Measurements from ENCODE around the gene TRHDE.

TRHDE gene

DNA sequence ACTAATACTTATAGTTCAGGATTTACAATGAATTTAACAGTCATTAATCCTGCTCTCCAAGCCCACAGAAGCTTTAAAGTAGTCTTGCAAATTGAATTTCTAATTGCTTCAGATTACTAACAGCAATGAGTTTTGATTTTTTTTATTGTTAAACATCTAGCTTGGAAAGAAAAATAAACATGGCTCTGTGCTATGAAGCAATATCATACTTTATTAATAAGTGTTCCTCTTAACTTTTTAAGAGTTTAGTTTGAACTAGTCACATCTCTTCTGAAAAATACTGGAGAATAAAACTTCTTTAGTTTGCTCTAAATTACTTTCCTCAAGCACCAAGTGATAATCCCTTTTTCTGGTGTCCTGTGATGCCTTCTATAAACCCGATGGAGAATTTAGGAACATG is 250.2 kb downstream of the TRHDE start:
- DNase-seq, result no peak

DNA sequence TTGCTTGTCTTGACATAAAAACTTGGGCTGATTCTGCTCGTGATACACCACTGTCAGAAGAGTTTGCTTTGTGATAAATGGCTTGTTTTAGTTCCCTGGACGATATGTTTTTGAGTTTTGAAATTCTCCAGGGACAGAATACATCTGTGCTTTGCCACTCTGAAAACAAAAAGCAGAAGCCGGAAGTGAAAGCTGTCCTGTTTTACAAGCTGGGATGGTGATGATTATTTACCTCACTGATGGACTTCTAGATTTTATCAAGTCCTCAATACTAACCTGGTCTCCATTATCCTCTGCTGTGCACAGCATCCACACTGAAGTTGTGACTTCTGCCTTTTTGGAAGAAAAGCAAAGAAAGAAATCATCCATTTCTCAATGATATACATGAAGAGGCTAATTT is 251.6 kb downstream of the TRHDE start:
- no peak for DNase-seq

DNA sequence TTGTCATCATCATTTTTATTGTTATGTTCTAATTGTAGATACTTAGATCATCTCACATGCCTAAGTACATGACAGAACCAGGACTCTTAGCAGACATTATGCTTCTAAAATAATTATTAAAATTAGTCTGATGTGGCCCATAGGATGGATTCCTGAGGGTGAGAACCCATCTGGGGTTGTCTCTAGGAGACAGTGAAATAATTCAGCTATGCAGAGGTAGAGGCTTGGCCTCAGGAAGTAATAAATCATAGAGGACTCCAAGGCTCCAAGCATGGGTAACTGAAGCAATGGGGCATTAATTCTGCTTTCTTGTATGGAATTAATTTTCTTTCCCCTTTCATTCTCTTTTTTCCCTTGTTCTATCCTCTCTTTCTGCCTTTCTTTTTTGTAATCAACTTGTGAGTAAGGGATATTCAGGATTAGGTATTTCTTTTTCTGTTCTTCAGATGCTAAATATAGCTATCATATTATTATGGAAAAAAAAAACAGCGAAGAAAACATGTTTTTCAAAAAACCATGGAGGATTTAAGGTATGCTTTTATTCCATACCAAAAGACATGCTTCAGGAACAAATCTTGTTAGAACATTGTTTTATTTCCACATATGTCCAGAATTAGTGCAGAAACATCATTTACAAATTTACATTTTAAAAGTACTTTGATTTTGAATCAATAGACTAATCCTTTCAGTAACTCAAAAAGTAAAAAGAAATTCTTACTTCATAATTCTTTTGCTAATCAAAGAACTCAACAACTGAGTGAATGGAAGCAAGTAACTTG is 263.2 kb downstream of the TRHDE start:
- DNase-seq, result no peak

DNA sequence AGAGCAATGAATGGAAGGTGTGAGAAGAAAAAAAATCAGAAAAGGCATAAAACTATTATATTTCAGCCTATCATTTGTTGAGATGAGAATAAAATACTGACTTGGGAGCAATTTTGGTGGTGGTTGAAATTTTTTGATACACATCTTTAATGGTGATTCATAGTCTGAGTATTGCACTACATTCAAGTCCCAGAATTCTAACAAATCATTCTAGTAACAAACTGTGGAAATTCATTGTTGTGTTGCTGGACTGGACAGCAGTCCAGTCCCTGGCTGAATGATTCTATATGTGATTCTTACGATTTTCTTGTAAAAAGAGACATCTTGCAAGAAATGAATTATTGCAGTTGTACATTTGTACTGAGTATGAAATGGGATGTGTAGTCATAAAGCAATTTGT is 268.6 kb downstream of the TRHDE start:
- DNase-seq, result no peak

DNA sequence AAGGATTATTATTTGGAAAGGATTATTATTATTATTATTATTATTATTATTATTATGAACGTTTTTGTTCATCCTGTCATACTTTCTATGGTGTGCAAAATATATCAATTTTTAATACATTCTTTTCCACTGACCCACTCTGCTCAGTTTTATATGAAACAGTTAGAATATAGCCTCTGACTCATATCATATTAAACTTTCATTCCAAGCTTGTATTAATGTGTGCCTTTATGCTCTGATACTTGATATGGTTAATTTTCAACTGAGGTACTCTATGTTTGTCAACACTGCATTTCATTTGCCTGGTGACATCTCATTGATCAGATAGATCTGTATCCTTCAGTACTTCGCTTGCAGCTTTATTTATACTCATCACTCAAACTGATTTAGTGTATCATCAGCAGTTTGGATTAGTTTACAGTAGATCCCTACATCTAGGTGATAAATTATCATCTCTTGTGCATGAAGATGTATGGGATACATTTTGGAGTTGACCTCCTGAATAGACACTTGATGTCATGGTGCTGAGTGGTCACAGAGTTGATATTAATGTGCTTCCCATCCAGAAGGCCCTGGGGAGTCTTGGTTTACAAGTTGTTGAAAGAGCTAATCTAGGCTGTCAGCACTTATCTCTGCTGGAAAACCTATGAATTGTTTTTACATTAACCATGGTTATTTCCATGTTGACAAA is 271.8 kb downstream of the TRHDE start:
- no peak for DNase-seq

DNA sequence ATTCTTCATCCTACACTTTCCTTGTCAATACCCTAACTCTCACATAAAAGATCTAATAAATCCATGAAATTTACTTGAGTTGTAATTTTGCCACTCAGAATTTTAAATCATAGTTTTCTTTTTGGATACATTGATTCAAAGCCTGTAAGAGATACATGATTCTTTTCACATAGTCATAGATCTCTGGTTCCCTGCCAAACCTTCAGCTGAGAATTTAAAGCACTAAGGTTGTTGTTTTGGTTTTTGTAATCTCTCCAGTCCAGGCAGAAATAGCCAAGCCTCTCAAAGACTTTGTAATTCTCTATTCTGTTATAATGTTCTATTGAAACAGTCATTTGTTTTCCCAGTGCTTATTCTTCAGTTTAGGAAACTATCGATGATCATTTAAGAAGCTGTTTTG is 273.9 kb downstream of the TRHDE start:
- no peak for DNase-seq

DNA sequence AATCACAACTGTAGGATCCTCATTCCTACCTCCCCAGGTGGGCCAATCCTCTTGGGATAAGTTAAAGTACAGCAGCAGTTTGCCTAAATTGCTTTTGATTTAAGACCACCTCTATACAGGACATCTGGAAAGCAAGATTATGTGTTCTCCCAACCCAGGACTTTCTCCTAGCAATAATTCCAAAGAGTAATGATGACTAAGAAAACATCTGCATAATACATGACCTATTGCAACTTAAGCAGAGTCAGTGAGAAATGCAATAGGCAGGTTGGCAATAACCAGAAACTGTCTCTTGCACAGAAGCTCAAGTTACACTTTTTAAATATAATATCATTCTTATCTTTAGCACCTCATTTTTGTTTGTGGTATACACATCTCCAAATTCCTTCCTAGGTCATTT is 275.4 kb downstream of the TRHDE start:
- DNase-seq, result no peak

DNA sequence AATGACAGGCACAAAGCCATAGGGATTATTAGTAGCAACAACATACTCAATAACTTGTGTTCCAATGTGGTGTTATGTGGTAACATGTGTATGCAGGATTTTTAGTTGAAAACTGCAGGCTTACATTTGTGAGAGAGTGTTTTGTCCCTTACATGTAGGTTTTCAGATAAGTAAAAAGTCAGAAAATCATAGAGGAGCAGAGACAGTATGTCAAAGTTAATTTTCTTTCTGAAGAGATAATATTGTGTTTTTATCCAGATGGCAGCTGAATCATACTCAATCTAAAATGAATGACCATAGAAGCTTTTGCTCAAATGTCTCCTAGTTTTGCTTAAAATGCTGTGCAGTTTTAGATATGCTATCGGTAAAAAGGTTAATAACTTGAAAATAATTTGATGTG is 277.0 kb downstream of the TRHDE start:
- DNase-seq, result no peak

DNA sequence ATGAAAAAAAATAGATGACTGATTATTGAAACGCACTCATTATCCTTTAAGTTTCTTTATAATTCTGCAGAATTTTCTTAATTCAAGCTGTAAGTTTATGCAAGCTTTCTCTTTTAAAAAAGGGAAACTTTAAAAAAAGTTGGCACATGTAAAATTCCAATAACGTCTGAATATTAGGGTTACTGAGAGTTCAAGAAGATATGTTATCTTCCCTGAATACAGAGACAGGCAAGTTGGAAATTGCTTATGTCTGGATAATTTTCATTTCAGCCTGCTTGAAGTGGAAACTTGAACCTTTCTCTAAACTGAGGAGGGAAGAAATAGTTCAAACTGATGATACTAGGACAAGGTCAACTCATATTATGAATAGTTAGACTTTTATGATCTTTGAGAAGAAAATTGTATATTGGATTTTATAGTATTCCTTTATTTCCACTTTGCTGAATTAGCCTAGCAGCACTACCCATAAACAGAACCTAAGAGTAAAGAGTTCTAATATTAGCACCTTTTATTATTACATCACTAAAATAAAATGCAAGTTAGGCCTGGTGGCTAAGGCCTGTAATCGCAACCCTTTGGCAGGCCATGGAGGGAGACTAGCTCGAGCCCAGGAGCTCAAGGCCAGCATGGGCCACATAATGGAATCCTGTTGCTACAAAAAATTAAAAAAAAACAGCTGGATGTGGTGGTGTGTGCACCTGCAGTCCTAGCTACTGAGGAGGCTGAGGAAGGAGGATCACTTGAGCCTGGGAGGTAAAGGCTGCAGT is 288.0 kb downstream of the TRHDE start:
- no peak for DNase-seq

DNA sequence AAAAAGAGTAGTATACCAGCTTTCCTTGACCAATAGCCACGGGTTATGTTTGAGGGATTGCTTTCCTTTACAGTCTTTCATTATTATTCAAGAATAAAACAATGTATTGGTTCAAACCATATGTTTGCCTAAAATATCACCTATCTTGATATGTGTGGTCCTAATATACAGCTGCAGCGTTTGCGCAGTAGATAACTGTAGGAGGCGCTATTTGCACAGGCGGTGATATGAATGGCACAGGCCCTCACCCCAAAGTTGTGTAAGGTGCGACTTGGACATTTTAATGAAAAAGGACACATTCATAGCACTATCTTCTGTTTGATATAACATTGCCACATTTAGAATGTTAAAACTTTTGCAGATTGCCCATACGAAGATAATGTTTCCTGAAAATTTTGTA is 298.4 kb downstream of the TRHDE start:
- DNase-seq, result no peak

DNA sequence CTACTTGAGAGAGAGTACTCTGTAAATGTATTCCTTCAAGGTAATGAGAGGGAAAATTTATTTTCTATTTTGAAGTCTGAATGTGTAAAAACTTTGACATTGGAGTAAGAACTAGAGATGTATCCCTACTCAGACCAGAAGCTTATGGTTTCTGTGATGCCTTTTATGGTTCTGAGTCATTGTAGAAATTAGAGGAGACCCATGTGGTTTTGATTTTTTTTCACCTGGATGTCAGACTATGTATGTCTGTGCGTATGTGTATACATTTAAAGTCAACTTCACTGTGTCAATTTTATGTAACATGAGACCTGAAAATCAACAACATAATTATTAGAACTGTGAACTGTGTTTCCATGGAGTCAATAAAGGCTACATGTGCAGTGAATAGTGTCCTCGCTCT is 302.0 kb downstream of the TRHDE start:
- DNase-seq, result no peak

DNA sequence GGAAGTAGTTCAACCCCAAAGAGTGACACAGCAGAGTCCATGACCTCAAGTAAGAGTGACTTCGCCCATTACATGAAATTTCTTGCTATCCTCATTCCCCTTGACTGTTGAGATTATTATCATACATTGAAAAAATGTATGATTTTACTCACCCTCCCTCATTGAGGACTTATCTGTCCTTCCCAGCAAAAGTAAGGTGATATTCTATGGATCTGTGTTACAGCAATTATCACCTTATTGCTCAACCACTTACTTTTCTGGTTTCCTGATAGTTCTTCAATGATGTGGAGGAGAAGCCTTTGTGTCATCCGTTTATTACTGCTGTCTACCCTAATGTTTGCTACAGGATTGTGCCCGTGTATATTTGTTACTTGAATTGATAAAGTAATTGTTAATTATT is 306.2 kb downstream of the TRHDE start:
- DNase-seq, result no peak

DNA sequence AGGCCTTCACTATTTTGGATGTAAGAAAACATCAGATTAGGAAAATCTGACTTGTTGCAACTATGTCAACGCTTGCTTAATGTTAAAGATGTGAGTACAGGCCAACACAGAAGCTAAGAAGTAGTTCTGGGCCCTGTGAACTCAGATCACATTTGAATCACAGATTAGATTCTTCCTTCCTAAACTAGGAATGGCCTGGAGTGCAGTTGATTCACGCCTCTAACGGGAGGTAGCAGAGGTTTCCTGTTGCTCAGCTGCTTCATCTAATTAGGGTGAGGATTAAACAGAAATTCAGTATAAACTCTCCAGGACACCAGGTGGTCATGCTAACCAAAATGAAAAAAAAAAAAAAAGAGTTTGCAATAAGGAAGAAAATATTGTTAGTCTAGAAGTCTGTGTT is 314.3 kb downstream of the TRHDE start:
- DNase-seq, result no peak

DNA sequence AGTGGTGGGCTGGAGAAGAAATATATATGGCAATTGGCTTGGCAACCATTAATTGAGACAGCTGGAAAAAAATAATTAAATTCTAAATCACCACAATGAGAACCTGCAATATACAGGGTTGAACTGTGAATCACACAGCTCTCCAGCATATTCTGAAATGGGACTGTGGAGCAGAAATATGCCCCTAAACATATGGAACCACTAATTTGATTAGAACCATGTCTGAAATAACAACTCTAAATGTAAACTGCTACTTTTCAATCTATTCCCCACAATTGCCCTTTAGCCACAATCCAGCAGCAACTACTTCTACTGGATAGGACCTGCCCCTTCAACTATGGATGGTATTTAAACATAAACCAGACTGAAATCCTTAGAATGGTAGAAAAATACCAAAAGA is 330.4 kb downstream of the TRHDE start:
- no peak for DNase-seq

DNA sequence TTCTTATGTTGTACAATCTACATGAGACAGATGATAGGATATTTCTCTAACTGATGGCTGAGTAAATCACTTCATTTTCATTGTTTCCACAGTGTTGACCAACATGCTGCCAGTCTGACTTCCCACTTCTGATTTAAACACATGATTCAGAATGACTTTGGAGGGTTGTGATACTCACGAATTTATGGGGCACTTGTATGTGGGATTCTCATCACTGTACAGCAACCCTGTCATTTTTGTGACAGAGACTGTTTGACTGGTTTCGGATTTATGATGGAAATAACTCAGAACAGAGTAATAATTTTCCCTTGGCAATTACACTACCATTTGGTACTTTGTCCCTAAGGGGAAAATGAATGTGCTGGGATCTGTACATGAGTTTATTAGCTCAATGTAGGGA is 333.8 kb downstream of the TRHDE start:
- no peak for DNase-seq

DNA sequence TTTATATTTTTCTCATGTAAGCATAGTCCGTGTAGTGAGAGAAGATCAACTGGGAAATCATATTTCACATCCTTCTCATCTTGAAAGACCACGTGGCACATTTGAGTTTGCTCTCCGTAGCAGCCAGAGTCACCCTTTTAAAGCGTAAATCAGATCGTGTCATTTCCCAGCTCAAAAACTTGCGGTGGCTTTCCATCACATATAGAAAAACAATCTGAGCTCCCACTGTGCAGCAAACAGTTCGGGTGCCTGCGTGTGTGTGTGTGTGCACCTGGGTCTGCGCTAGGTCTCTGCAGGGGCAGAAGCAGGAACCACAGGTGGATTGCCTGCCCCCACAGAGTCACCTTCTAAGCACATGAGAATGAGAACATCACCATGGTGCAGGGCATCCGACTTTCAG is 338.2 kb downstream of the TRHDE start:
- no peak for DNase-seq

DNA sequence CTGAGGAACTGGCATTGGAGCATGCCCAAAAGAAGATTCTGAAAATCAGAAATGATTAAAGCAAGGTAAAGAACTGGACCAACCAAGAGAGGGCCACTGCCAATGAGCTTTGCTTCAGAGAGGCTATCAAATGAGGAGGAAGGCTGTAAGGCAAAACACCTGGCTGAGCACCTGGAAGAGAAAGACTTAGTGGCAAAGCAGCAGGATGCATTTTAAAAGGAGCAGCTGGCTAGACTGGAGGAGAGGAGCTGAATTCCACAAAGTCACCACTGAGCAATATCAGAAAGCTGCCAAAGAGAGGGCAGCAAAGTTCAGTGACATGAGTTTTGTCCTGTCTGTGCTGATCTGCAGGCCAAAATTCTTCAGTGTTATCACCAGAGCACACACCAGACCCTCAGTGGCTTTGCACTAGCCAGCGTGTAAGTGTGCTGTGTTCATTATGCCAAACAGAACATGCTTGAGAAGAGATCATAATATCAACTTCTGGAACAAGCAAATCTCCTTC is 338.7 kb downstream of the TRHDE start:
- no peak for DNase-seq

DNA sequence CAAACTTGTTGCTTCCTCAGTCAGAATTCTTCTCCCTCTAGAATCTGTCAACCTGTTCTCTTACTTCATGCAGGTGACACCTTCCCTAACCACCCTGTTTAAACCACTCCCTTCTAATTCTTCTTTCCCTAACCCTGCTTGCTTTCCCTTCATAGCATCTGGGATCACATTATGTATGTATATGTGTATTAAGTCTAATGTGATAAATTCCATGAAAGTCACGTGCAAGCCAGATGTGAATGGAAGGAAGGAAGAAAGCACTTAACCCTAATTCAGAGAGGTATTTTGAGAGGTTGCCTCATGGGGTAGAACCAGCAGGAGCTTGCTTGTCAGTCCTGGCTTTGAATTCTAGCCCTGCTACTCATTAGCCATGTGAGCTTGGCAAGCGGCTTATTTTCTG is 340.0 kb downstream of the TRHDE start:
- no peak for DNase-seq

DNA sequence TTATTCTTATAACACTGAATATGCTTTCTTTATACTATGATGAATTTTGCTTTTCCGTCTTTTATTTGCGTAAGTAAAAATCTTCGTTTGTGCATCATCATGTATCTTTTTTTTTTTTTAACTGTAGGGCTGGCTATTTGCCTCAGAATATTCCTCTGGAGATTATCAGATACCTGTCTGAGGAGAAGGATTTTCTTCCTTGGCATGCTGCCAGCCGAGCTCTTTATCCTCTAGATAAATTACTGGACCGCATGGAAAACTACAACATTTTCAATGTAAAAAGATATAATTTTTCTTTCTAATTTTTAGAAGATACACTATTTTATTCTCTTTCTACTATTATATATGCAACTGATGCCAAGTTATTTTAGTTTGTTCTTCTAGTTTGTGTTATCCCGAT is 346.6 kb downstream of the TRHDE start:
- DNase-seq, result no peak

DNA sequence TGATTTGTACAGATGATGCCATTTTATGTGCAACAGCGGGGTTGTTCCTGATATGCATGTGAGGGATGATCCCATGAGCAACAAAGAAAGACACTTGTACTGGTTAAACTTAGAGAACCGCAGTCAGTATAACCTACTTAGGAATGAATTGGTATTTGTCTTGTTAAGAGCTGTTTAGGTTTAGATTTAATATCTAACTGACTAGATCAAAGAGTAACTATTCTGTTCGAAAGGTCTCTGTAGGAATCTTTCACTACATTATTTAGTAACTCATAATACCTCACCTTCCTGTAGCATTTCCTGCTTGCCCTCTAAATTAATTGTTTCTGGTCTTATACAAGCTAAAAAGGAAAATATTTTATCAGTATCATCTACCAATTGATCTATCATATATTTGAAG is 350.4 kb downstream of the TRHDE start:
- no peak for DNase-seq

DNA sequence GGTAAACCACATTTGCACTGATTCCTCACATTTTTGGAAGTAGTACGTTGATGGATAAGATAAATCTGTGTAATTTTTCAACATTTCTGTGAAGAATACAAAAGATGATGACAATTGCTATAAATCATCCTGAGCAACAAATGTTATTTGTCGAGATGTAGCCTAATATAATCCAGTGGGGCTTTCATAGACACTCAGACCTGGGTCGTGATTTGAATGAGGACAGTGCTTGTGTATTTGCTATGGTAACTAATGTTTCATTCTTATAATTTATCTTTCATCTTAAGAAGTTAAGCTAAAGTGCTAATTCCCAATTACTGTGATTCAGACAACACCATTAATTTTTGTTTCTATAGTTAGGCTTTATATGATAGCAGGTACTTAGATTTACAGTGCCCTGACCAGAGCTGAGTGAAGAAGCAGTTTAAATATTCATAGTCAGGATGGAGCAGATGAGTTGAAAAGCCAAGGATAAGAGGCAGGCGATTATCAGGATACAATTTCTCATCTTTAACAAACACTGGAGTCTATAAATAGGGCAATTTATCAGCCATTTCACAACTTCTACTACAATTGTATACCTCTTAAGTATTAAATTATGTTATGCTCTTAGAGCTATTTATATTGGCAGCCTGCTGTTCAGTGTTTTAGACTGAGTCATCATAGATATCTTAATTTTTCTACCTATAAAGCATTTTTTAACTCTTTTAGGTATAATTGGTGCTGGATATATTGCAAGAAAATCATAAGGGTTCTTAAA is 359.9 kb downstream of the TRHDE start:
- DNase-seq, result no peak

DNA sequence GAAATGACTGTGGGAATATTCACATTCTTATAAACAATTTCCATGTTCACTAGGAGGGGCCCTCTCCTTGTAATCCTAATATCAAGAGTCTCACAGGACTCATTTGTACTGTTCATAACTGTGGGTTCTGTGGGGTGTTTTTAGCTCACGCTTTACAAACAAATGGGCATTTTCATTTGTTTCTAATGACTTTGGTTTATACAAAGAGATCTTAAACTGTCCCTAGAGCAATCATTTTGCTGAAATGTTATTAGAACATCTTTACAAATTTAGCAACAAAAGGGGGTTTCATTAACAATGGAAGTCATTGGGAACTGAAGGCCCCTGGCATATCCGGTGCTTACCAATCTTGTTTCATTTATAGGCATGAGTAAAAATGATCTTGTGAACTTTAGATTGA is 370.5 kb downstream of the TRHDE start:
- no peak for DNase-seq

DNA sequence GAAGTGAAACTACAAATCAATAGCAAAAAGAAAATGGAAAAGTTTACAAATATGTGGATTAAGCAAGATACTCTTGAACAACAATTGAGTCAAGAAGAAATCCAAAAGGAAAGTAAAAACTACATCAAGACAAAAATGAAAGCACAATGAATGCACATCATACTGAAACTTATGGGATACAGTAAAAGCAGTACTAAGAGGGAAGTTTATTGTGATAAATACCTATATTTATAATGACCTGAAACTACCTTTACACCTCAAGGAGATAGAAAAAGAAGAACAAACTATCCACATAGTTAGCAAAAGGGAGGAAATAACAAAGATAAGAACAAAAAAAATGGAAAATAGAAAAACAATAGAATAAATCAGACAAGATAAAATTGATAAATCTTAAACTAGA is 375.0 kb downstream of the TRHDE start:
- DNase-seq, result no peak

Measured in CD4-positive, alpha-beta T cell treated with Interferon alpha-2 for 1 hour (primary cell).